Astrocyte (in vitro differentiated cells and primary cell): ENCODE measurements around the gene CBR4.

Experiments used
- EZH2 ChIP-seq: IDR thresholded peaks from 2 replicates; pipeline ENCODE4 v1.6.1; 2012; ENCODE audit warnings: mild to moderate bottlenecking, low read length, inconsistent platforms; ENCODE audit not compliant: insufficient read depth
- TF ChIP-seq, protein P1 (sequence below): IDR thresholded peaks from 2 replicates; pipeline ENCODE4 v1.5.1; 2011; ENCODE audit warnings: low read depth, mild to moderate bottlenecking, inconsistent platforms, low read length, moderate library complexity; ENCODE audit not compliant: insufficient read depth

DNA sequence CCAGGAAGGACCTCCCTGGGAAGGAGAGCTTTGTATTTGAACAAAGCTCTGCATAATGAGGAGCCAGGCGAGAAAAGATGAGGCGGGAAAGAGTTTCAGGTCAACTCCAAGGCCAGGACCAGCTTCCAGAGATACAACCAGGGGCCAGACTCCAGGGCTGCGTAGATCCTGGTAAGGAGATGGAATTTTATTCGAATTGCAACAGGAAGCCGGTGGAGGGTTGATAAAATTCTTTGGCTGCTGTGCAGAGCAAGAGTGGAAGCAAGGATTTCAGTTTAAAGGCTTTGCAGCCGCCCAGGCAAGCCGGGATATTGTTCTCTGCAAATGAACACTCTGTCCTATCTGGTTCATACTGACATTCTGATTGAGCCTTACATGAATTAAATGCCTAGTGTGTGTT, 40.2 kb upstream of the CBR4 start:
- TF ChIP-seq, protein P1, sequence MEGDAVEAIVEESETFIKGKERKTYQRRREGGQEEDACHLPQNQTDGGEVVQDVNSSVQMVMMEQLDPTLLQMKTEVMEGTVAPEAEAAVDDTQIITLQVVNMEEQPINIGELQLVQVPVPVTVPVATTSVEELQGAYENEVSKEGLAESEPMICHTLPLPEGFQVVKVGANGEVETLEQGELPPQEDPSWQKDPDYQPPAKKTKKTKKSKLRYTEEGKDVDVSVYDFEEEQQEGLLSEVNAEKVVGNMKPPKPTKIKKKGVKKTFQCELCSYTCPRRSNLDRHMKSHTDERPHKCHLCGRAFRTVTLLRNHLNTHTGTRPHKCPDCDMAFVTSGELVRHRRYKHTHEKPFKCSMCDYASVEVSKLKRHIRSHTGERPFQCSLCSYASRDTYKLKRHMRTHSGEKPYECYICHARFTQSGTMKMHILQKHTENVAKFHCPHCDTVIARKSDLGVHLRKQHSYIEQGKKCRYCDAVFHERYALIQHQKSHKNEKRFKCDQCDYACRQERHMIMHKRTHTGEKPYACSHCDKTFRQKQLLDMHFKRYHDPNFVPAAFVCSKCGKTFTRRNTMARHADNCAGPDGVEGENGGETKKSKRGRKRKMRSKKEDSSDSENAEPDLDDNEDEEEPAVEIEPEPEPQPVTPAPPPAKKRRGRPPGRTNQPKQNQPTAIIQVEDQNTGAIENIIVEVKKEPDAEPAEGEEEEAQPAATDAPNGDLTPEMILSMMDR = no peak
- TF ChIP-seq EZH2 = no peak
